Measurements from ENCODE around the gene PLA2G4A.

DNA sequence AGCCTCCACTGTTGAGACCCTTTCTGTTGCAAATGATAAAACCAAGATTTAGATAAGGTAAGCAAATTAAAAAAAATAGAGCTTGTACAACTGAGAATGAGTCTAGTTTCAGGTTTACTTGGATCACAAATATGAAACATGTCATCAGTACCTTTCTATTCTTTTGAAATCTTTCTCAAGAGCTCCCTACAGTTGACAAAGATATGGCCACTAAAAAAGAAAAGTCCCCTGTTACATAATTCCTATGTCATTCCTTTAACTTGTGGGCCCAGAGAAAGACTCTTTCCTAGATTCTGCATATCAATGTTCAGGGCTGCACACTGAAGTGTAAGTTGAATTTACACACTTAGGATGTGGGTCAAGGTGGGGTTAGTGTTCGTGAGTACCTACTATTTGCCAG lies 168.1 kb downstream of the PLA2G4A start:
- TF ChIP-seq, protein P1, sequence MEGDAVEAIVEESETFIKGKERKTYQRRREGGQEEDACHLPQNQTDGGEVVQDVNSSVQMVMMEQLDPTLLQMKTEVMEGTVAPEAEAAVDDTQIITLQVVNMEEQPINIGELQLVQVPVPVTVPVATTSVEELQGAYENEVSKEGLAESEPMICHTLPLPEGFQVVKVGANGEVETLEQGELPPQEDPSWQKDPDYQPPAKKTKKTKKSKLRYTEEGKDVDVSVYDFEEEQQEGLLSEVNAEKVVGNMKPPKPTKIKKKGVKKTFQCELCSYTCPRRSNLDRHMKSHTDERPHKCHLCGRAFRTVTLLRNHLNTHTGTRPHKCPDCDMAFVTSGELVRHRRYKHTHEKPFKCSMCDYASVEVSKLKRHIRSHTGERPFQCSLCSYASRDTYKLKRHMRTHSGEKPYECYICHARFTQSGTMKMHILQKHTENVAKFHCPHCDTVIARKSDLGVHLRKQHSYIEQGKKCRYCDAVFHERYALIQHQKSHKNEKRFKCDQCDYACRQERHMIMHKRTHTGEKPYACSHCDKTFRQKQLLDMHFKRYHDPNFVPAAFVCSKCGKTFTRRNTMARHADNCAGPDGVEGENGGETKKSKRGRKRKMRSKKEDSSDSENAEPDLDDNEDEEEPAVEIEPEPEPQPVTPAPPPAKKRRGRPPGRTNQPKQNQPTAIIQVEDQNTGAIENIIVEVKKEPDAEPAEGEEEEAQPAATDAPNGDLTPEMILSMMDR (conservative IDR thresholded peaks at IDR 0.05 in 1 of 2, IDR thresholded peaks at IDR 0.05 in 1 of 2; ENCODE audit: low read depth in 1 of 2, low read length in 2 of 2), result no peak
- TF ChIP-seq EZH2 (IDR thresholded peaks at IDR 0.05; ENCODE audit: low read length, missing control alignments), result no peak

Data from fibroblast of lung (primary cell).